Measurements from ENCODE around the gene ADD2.
"Not testable (repeated sequence)": the region's sequence is repeated elsewhere in the genome, so short reads cannot be mapped to it uniquely, and the experiment has no call there.

Gene ADD2

DNA sequence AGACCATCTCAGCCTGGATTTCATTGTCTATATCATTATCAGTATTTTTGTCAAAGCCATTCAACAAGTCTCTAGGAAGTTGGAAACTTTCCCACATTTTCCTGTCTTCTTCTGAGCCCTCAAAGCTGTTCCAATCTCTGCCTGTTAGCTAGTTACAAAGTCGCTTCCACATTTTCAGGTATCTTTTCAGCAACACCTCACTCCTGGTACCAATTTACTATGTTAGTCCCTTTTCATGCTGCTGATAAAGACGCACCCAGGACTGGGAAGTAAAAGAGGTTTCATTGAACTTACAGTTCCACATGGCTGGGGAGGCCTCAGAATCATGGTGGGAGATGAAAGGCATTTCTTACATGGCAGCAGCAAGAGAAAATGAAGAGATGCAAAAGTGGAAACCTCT is 31.7 kb upstream of the ADD2 start:
- DNase-seq (ENCODE audit: low read depth, low spot score): no peak
- H3K4me1 ChIP-seq (ENCODE audit: control insufficient read depth, insufficient read depth, low read length): no peaks in the 10 kb centered on the region
- peaks cover 2% of the 10 kb centered on the region; the same call in 1 of the 2 replicates for H3K27me3 ChIP-seq (ENCODE audit: control insufficient read depth, insufficient read depth, low read length)
- H3K4me3 ChIP-seq (ENCODE audit: low read length): no peak overlapping the region
- H3K27ac ChIP-seq (ENCODE audit: low read length): no peak overlapping the region
- no peaks in the 10 kb centered on the region for H3K36me3 ChIP-seq (ENCODE audit: control insufficient read depth, insufficient read depth, low read length)
- no CpG with 5 or more reads among the region's 2 CpGs for WGBS (ENCODE audit: insufficient coverage, insufficient read length)
- no peaks in the 10 kb centered on the region for H3K9me3 ChIP-seq (ENCODE audit: control insufficient read depth, insufficient read depth, low read length)

DNA sequence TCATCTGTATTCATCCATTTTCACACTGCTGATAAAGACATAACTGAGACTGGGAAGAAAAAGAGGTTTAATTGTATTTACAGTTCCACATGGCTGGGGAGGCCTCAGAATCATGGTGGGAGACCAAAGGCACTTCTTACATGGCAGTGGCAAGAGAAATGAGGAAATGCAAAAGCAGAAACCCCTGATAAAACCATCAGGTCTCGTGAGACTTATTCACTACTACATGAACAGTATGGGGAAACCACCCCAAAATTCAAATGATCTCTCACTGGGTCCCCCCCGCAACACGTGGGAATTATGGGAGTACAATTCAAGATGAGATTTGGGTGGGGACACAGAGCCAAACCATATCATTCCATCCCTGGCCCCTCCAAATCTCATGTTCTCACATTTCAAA is 30.0 kb upstream of the ADD2 start:
- not testable (repeated sequence) for H3K36me3 ChIP-seq (ENCODE audit: control insufficient read depth, insufficient read depth, low read length); H3K27ac ChIP-seq (ENCODE audit: low read length); H3K4me3 ChIP-seq (ENCODE audit: low read length); H3K27me3 ChIP-seq (ENCODE audit: control insufficient read depth, insufficient read depth, low read length); H3K9me3 ChIP-seq (ENCODE audit: control insufficient read depth, insufficient read depth, low read length); H3K4me1 ChIP-seq (ENCODE audit: control insufficient read depth, insufficient read depth, low read length); DNase-seq (ENCODE audit: low read depth, low spot score)
- no CpG with 5 or more reads among the region's 3 CpGs for WGBS (ENCODE audit: insufficient coverage, insufficient read length)

DNA sequence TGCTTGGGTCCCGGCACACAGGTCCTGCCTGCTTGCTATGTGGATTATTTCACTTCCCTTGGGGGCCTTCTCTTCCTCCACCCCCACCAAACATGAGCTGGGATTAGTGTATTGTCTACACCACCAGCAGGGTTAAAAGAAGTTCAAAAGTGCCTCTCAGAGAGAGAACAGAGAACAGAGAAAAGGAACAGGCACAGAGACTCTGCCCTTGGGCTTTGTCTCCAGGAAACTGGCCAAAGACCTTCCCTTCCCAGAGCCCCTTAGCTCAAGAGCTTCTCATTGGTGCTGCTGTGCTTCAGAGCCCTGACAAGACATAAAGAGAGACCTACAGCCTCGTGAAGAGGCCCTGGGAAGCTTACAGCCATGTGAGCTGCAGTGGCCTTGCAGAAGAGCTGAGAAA is 29.5 kb upstream of the ADD2 start:
- no CpG with 5 or more reads among the region's 2 CpGs for WGBS (ENCODE audit: insufficient coverage, insufficient read length)

DNA sequence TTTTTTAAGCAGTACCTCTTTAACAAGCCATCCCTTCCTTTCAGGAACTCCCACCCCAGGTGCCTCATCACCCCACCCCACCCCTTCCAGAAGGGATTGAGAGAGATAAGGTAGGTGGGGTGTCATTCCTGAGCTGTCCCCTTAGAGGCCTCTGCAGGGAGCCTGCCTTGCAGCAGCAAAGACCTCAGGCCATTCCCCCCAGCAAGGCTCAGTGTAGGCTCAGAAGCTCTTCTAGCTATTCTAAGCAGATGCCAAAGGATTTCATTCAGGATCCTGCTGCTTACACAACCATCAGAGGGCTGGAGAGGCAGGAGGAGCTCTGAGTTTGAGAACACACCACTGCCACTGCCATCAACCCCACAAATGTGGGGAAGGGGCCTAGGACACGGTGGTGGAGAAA is 28.3 kb upstream of the ADD2 start:
- Histone ChIP-seq H3K27ac (ENCODE audit: low read length) (no peak overlapping the region), H3K9me3 (ENCODE audit: control insufficient read depth, insufficient read depth, low read length) (no peaks in the 10 kb centered on the region), H3K27me3 (ENCODE audit: control insufficient read depth, insufficient read depth, low read length) (peaks cover 11% of the 10 kb centered on the region), H3K4me3 (ENCODE audit: low read length) (no peak overlapping the region), H3K4me1 (ENCODE audit: control insufficient read depth, insufficient read depth, low read length) (no peaks in the 10 kb centered on the region), H3K36me3 (ENCODE audit: control insufficient read depth, insufficient read depth, low read length) (no peaks in the 10 kb centered on the region)
- WGBS (ENCODE audit: insufficient coverage, insufficient read length): no CpG with 5 or more reads among the region's 1 CpG
- DNase-seq (ENCODE audit: low read depth, low spot score): no peak

More for the DNA sequence above, 29.5 kb upstream of the ADD2 start:
- H3K27me3 ChIP-seq (ENCODE audit: control insufficient read depth, insufficient read depth, low read length): peaks cover 3% of the 10 kb centered on the region
- no peak overlapping the region for H3K4me3 ChIP-seq (ENCODE audit: low read length)
- H3K4me1 ChIP-seq (ENCODE audit: control insufficient read depth, insufficient read depth, low read length): no peaks in the 10 kb centered on the region
- no peak for DNase-seq (ENCODE audit: low read depth, low spot score)
- H3K9me3 ChIP-seq (ENCODE audit: control insufficient read depth, insufficient read depth, low read length): no peaks in the 10 kb centered on the region
- H3K36me3 ChIP-seq (ENCODE audit: control insufficient read depth, insufficient read depth, low read length): no peaks in the 10 kb centered on the region
- no peak overlapping the region for H3K27ac ChIP-seq (ENCODE audit: low read length)

DNA sequence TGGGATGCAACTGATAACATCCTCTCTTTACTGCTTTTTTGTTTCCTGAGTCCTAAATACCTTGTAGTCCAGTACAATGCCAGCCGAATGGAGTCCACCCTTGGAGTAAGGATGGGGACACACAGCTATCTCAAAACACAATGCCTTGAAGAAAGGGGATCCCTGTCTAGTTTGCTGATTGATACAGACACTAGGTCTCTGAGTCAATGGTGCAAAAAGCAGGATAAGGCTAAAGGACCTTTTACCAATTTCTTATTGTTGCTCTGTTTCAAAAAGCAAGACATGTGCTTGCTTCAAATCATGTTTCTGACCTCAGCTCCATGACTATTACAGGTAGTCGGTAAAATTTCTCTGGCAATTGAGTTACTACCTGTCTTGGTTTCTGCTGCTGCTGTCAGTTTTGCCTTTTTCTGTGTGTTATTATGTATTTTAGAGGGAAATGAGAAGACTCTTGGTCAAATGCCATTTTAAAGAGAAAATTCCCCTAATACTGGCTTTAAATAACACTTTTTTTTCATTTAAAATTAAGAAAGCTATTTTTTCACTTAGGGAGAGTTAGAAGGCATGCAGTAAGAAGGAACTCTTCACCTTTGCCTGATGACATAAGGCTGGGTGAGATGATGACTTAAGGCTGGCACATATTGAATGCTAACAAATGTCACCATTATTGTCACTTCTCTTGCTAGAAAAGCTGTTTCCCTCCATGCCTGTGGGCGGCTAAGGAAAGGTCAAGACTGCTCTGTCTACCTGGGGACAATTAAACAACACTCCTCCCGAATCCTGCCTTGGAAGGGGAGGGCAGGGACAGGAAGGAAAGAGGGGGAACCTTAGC is 27.4 kb upstream of the ADD2 start:
- WGBS (ENCODE audit: insufficient coverage, insufficient read length): no CpG with 5 or more reads among the region's 4 CpGs
- DNase-seq (ENCODE audit: low read depth, low spot score): no peak
- no peak overlapping the region for H3K4me3 ChIP-seq (ENCODE audit: low read length)
- no peak overlapping the region for H3K27ac ChIP-seq (ENCODE audit: low read length)
- H3K36me3 ChIP-seq (ENCODE audit: control insufficient read depth, insufficient read depth, low read length): no peaks in the 10 kb centered on the region
- H3K27me3 ChIP-seq (ENCODE audit: control insufficient read depth, insufficient read depth, low read length): peaks cover 18% of the 10 kb centered on the region
- no peaks in the 10 kb centered on the region for H3K9me3 ChIP-seq (ENCODE audit: control insufficient read depth, insufficient read depth, low read length)
- no peaks in the 10 kb centered on the region for H3K4me1 ChIP-seq (ENCODE audit: control insufficient read depth, insufficient read depth, low read length)

DNA sequence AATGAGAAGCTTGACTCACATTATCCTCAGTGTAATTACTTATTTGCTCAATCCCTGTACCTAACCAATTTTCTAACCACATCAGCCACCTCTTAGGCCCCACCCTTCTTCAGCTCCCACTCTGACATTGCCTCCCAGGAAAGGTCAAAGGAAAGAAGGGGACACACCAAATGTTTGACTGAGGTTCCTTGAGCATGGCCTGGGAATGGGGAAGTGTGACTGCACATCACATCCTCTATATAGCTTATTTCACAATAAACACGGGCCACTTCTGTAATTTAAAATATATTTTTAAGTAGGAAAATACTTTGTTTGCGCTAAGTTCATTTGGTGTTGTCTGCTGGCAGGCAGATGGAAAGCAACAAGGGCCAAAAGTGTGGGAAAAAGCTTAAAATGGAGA is 25.4 kb upstream of the ADD2 start:
- no CpG with 5 or more reads among the region's 2 CpGs for WGBS (ENCODE audit: insufficient coverage, insufficient read length)
- peaks cover 29% of the 10 kb centered on the region for H3K27me3 ChIP-seq (ENCODE audit: control insufficient read depth, insufficient read depth, low read length)
- H3K4me1 ChIP-seq (ENCODE audit: control insufficient read depth, insufficient read depth, low read length): no peaks in the 10 kb centered on the region
- DNase-seq (ENCODE audit: low read depth, low spot score): no peak
- no peaks in the 10 kb centered on the region for H3K9me3 ChIP-seq (ENCODE audit: control insufficient read depth, insufficient read depth, low read length)
- H3K4me3 ChIP-seq (ENCODE audit: low read length): no peak overlapping the region
- H3K27ac ChIP-seq (ENCODE audit: low read length): no peak overlapping the region
- H3K36me3 ChIP-seq (ENCODE audit: control insufficient read depth, insufficient read depth, low read length): no peaks in the 10 kb centered on the region

DNA sequence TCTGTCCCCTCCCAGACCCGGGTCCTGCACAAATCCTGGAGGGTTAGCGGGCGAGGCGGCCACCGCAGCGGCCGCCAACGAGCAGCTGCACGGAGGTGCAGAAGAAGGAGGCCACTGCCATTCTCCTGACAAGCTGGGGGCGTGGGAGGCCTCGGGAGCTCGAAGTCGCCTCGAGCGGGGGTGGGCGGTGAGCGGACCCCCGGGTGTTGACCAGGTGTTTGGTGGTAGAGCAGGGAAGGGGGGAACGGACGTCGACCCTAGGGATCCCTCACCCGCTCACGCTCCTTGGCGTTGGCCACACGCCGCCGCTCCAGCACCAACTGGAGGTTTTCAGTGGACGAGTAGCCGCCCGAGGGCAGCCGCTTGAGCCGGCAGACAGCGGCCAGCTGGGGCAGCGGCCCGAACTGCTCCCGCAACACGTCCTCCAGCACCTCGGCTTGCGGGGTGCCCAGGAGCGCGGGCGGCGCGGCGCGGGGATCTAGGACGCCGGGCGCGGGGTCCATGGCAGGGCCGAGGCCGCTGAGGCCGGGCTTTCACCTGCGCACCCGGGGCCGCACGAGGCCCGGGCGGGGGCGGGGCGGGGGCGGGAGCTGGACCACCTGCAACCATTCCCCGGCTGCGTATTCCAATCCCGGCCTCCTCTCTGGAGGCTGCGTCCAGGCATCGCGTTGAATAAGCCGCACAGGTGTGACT is 22.3 kb upstream of the ADD2 start, which contains the start of gene FIGLA:
Gene FIGLA, minus strand, starts transcription at position 508 of the 693 bp plus-strand sequence. Its CDS starts 5 bp downstream, at position 503.
- Histone ChIP-seq H3K9me3 (ENCODE audit: control insufficient read depth, insufficient read depth, low read length) (no peaks in the 10 kb centered on the region), H3K4me1 (ENCODE audit: control insufficient read depth, insufficient read depth, low read length) (no peaks in the 10 kb centered on the region), H3K27me3 (ENCODE audit: control insufficient read depth, insufficient read depth, low read length) (peaks cover 34% of the 10 kb centered on the region), H3K36me3 (ENCODE audit: control insufficient read depth, insufficient read depth, low read length) (no peaks in the 10 kb centered on the region), H3K27ac (ENCODE audit: low read length) (no peak within 1 kb of the TSS), H3K4me3 (ENCODE audit: low read length) (no peak within 1 kb of the TSS; the same call in 1 of the 2 replicates)
- no CpG with 5 or more reads among the region's 69 CpGs for WGBS (ENCODE audit: insufficient coverage, insufficient read length)
- DNase-seq (ENCODE audit: low read depth, low spot score): no peak

DNA sequence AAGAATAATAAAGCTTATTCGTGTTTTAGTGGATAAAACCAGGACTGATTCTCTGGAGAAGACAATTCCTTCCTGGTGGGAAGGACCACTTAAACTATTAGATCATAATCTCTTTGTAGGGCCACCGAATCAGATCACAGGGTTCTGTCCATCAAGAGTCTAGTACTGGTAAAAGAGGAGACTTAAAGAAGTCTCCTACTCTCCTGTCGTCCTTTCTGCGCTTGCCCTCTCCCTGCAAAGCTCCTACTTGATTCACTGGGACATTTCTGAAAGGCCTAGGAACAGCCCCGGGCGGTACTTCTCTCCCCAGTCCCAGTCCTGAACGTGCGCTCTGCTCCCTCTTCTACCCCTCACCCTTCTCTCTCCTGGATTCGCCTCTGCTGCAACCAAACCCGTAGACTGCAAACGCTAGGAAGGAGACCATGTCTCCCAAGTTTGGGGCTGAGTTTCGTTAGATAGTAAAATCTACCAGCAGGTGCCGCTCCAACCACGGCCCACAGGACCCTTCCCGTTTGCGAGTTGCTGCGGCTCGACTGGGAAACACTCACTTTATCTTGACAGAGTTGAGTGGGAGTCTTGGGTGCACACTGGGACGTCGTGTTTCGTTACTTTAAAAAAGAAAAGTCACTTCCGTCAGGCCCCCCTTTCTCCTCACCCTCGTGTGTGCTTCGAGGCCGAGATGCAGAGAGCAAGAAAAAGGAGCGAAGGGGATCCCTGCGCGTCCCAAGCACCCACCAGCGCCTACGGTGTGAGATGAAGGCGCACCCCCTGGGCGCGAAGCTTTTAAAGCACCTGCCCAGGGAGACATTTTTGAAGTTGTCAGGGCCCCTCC is 21.5 kb upstream of the ADD2 start:
- H3K27ac ChIP-seq (ENCODE audit: low read length): no peak overlapping the region
- no peak overlapping the region for H3K4me3 ChIP-seq (ENCODE audit: low read length)
- no peaks in the 10 kb centered on the region for H3K4me1 ChIP-seq (ENCODE audit: control insufficient read depth, insufficient read depth, low read length)
- no peaks in the 10 kb centered on the region for H3K9me3 ChIP-seq (ENCODE audit: control insufficient read depth, insufficient read depth, low read length)
- H3K27me3 ChIP-seq (ENCODE audit: control insufficient read depth, insufficient read depth, low read length): peaks cover 34% of the 10 kb centered on the region
- no CpG with 5 or more reads among the region's 33 CpGs for WGBS (ENCODE audit: insufficient coverage, insufficient read length)
- H3K36me3 ChIP-seq (ENCODE audit: control insufficient read depth, insufficient read depth, low read length): no peaks in the 10 kb centered on the region
- DNase-seq (ENCODE audit: low read depth, low spot score): peak; percentile 73

DNA sequence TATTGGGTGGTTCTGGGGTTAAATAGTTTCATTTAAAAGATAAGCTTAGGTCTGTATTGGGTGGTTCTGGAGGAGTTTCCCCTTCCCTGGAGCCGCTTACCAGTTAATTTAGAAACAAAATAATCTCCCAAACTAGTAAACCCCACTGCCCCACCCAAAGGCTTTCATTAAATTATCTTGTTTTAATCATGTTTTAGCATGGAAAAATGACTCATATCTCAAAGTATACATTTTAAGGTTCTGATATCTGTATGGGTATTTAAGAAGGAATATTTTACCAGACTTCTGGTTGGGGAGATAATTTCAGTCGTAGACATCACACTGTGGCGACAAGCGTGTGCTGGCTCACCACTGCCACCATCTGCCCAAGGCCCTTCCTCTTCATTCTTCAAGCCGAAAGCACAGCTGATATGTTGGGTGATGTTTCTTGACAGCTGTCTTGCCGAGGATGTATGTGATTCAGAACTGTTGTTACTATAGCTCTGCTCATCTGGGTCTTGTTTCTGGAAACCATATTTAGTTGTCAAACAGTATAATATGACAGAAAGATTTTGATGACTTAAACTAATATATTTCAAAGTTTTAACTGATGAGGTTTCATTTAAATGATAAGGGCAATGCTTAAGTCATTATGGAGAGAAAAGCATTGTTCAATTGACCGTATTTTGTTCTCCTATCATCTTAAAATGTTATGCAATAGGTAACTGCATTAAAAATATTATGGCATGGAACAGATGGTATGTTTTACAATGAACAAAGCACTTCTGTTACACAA is 17.3 kb upstream of the ADD2 start:
- no peak overlapping the region for H3K27ac ChIP-seq (ENCODE audit: low read length)
- DNase-seq (ENCODE audit: low read depth, low spot score): no peak
- peaks cover 17% of the 10 kb centered on the region for H3K27me3 ChIP-seq (ENCODE audit: control insufficient read depth, insufficient read depth, low read length)
- WGBS (ENCODE audit: insufficient coverage, insufficient read length): no CpG with 5 or more reads among the region's 7 CpGs
- H3K4me3 ChIP-seq (ENCODE audit: low read length): no peak overlapping the region
- H3K36me3 ChIP-seq (ENCODE audit: control insufficient read depth, insufficient read depth, low read length): no peaks in the 10 kb centered on the region
- H3K4me1 ChIP-seq (ENCODE audit: control insufficient read depth, insufficient read depth, low read length): no peaks in the 10 kb centered on the region; the same call in 1 of the 2 replicates
- H3K9me3 ChIP-seq (ENCODE audit: control insufficient read depth, insufficient read depth, low read length): no peaks in the 10 kb centered on the region
